Measurements from ENCODE around the gene CYP2U1.

DNA sequence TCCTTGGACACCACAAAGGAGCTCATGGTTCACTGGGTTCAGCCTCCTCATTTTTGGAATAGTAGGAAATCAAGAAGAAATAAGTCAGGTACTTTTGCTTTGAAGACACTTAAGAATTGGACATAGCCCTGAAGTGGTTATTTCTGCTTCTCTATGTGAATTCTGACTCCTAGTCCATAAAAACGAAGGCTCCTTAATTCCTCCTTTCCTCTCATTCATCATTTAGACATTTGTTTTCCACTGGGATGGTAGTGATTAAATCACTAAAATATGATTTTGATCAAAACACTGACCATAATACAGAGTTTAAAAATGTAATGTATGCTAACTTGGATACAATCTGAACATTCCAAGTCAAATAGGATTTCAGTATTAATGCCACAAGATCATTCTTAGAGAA, 34.7 kb upstream of the CYP2U1 start:
- no peak for TF ChIP-seq CTCF (IDR thresholded peaks at IDR 0.05; ENCODE audit: extremely low read depth in 1 of 2, insufficient read depth in 1 of 2, low read depth in 1 of 2, low read length in 2 of 2)
- no peak for TF ChIP-seq POLR2AphosphoS5 (IDR thresholded peaks at IDR 0.05; ENCODE audit: insufficient read depth, low read depth, low read length)
